NCI-H69 (cell line): ENCODE measurements around the gene ZSCAN10.

Experiments used
- DNase-seq: peaks from one replicate; lab custom pipeline; 2025; lab: John Stamatoyannopoulos, UW

ZSCAN10 gene

DNA sequence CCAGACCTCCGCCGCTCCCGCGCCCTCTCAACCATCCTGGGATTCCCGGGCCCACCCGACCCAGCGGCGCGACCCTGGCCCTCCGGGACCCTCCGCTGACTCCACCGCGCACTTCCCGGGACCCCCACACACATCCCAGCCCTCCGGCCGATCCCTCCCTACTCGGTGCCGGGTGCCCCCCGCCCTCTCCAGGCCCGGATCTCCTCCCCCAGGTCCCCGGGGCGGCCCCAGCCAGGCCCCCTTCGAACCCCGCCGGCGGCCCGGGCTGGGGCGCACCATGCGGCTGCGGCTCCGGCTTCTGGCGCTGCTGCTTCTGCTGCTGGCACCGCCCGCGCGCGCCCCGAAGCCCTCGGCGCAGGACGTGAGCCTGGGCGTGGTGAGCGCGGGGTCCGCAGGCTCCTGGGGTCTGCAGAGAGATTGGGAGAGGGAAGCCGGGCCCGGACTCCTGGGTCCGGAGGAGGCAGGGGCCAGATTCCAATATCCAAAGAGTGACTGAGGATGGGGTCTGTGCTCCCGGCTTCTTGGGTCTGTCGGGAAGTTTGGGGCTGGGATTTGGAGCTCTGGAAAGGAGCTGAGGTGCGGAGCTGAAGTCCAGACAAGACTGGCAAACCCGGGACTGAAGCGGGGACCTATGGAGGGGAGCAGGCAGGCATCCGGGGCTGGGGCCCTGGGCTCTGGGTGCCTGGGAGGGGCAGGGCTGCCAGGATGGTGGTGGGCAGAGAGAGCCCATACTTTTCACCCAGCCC, 52.3 kb downstream of the ZSCAN10 start:
- DNase-seq = no peak

DNA sequence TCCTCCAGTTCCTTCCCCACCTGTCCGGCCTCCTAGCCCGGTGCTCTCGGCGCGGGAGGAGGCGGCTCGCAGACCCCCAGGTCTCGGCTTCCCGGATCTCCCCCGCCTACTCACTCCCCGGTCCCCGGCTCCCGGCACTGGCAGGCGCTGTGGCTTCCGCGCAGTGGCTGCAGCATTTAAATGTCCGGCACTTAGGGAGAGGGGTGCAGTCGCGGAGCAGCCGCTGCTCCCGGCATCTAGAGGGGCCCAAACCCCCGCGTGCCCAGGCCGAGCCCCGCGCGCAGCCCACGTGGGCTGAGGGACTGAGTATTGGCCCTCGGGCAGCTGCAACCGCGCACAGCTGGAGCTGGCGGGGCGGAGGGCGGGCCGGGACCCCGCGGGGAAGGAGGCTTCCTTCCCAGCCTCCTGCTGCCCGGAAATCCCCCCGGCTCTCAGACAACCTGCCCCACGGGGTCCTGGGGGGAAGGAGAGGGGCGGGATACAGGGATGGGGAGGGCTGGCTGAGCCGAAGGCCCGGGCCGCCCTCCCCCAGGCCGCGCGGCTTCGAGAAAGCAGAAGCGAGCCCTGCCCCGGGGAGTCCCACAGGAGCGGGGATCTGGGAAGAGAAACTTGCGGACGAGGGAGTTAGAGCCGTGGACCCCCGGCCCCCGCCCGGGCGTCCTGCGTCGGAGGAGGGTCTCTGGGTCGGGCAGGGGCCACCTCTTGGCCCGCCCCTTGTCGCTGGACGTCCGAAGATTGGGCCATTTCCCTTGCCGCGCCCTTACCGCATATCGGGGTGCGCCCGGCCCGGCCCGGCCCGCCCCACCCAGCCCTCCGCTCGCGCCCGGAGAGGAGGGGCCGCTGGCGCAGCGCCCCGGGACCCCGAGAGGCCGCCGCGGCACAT, 53.1 kb downstream of the ZSCAN10 start, which contains the start of gene MMP25:
MMP25 (plus strand) TSS at position 804 of the 883 bp plus-strand sequence. CDS start 357 bp downstream, outside the sequence.
- peak; percentile 64 for DNase-seq

DNA sequence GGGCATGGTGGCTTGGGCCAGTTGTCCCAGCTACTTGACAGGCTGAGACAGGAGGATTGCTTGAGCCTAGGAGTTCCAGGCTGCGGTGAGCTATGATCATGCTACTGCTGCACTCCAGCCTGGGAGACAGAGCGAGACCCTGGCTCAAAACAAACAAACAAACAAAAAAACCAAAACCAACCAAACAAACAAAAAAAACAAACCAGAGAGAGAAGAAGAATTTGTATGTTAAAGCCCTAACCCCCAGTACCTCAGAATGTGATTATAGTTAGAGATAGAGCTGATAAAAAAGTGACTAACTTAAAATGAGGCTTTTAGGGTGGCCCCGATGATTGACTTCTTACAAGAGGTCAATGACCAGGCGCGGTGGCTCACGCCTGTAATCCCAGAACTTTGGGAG, 54.4 kb downstream of the ZSCAN10 start:
- DNase-seq = no peak

DNA sequence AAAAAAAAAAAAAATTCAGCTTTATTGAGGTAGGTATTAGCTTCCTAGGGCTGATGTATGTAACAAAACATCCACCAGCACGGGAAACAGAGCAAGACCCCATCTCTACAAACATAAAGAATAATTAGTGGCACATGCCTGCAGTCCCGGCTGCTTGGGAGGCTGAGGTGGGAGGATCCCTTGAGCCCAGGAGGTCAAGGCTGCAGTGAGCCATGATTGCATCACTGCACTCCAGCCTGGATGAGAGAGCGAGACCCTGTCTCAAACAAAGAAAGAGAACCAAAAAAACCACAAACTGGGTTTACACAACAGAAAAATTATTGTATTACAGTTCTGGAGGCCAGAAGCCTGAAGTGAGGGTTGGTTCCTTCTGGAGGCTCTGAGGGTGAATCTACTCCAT, 56.7 kb downstream of the ZSCAN10 start:
- no peak for DNase-seq

DNA sequence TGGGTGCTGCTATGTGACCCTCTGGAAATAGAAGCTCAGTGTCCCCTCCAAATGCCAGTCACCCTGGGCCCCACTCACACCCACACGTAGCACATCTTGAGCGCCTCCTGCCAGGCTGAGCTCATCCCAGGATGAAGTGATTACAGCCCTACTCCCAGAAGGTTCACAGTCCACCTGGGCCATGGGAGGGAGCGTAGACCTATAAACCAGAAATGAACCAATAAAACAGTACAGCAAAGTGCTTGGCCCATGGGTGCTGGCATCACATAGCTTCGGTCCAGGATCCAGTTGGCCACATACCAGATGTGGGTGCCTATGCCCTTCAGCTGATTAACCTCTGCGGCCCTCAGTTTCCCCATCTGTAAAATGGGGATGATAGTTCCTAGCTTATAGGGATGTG, 60.2 kb downstream of the ZSCAN10 start:
- no peak for DNase-seq
